Liver (tissue), 9 donors: ENCODE measurements around the gene CRLF1. TPM values are rescaled to one million over a fixed set of nuclear protein-coding genes. Genes with fewer than 3 reads are reported as not detected.

Source experiments
- DNase-seq: peaks from one replicate; pipeline ENCODE4 v3.0.0-alpha.2; 2017; ENCODE audit warnings: low spot score
- H3K27ac ChIP-seq, 2 donors: one replicate each; pipeline ENCODE4 v1.7.0; 2013; ENCODE audit warnings: inconsistent platforms in 2 of 2, low read length in 2 of 2, control low read depth in 1 of 2, low read depth in 1 of 2, mild to moderate bottlenecking in 1 of 2
- H3K27me3 ChIP-seq, 4 donors: one replicate each; pipeline versions ENCODE4 v1.6.1 to v1.7.0; 2013; ENCODE audit warnings: low read length in 3 of 4, inconsistent platforms in 1 of 4, mild to moderate bottlenecking in 1 of 4, moderate library complexity in 1 of 4; ENCODE audit not compliant: control insufficient read depth in 4 of 4, insufficient read depth in 4 of 4
- H3K36me3 ChIP-seq, 4 donors: one replicate each; pipeline versions ENCODE4 v1.6.1 to v1.7.0; 2013; ENCODE audit warnings: low read length in 3 of 4, mild to moderate bottlenecking in 3 of 4, low read depth in 1 of 4, moderate library complexity in 1 of 4; ENCODE audit not compliant: control insufficient read depth in 4 of 4, insufficient read depth in 3 of 4
- H3K4me1 ChIP-seq, 4 donors: one replicate each; pipeline versions ENCODE4 v1.6.1 to v1.7.0; 2013; ENCODE audit warnings: low read length in 3 of 4, mild to moderate bottlenecking in 3 of 4, moderate library complexity in 1 of 4; ENCODE audit not compliant: control insufficient read depth in 4 of 4, insufficient read depth in 4 of 4
- H3K4me3 ChIP-seq, 3 donors: one replicate each; pipeline versions ENCODE4 v1.6.1 to v1.7.0; 2013; ENCODE audit warnings: low read length in 3 of 3, control low read depth in 1 of 3, low read depth in 1 of 3, mild to moderate bottlenecking in 1 of 3
- H3K9ac ChIP-seq, 2 donors: one replicate each; pipeline ENCODE4 v1.7.0; 2013; ENCODE audit warnings: low read length in 2 of 2, mild to moderate bottlenecking in 2 of 2, moderate library complexity in 2 of 2, control low read depth in 1 of 2, low read depth in 1 of 2
- H3K9me3 ChIP-seq, 4 donors: one replicate each; pipeline versions ENCODE4 v1.6.1 to v1.7.0; 2013; ENCODE audit warnings: low read length in 3 of 4; ENCODE audit not compliant: control insufficient read depth in 4 of 4
- ATF3 ChIP-seq: IDR thresholded peaks from 2 replicates; pipeline ENCODE4 v1.6.1; 2016; ENCODE audit warnings: antibody characterized with exemption
- CTCF ChIP-seq: fragments of 150-350 bp; IDR thresholded peaks from 2 replicates; pipeline ENCODE4 v1.5.1; 2017; ENCODE audit warnings: improper control_type of control experiment, low read depth, low read length; ENCODE audit not compliant: missing input control
- EGR1 ChIP-seq, 2 donors: IDR thresholded peaks; 2 replicates each; pipeline ENCODE4 v1.6.1; 2016 to 2018; ENCODE audit warnings: antibody characterized with exemption in 2 of 2, low read depth in 2 of 2
- FOXA1 ChIP-seq: IDR thresholded peaks from 2 replicates; pipeline ENCODE4 v1.6.1; 2016; ENCODE audit warnings: antibody characterized with exemption
- FOXA2 ChIP-seq: IDR thresholded peaks from 2 replicates; pipeline ENCODE4 v1.6.1; 2016; ENCODE audit warnings: antibody characterized with exemption
- GABPA ChIP-seq, 2 donors: IDR thresholded peaks in 1 of 2; conservative IDR thresholded peaks in 1 of 2; 2 replicates each; pipeline ENCODE4 v1.6.1; 2016; ENCODE audit warnings: antibody characterized with exemption in 2 of 2, mild to moderate bottlenecking in 1 of 2, moderate library complexity in 1 of 2
- HNF4A ChIP-seq, 2 donors: conservative IDR thresholded peaks; 2 replicates each; pipeline ENCODE4 v1.6.1; 2016; ENCODE audit warnings: antibody characterized with exemption in 2 of 2, mild to moderate bottlenecking in 2 of 2
- HNF4G ChIP-seq: IDR thresholded peaks from 2 replicates; pipeline ENCODE4 v1.6.1; 2016; ENCODE audit warnings: antibody characterized with exemption
- JUND ChIP-seq, 2 donors: IDR thresholded peaks; 2 replicates each; pipeline ENCODE4 v1.6.1; 2016; ENCODE audit warnings: antibody characterized with exemption in 2 of 2
- MAX ChIP-seq: IDR thresholded peaks from 2 replicates; pipeline ENCODE4 v1.6.1; 2016; ENCODE audit warnings: antibody characterized with exemption
- NR2F2 ChIP-seq: IDR thresholded peaks from 2 replicates; pipeline ENCODE4 v1.6.1; 2016; ENCODE audit warnings: antibody characterized with exemption
- RAD21 ChIP-seq, 2 donors: IDR thresholded peaks; 2 replicates each; pipeline ENCODE4 v1.6.1; 2016; ENCODE audit warnings: antibody characterized with exemption in 2 of 2, mild to moderate bottlenecking in 2 of 2
- REST ChIP-seq: IDR thresholded peaks from 2 replicates; pipeline ENCODE4 v1.6.1; 2016; ENCODE audit warnings: antibody characterized with exemption, mild to moderate bottlenecking
- RXRA ChIP-seq, 2 donors: IDR thresholded peaks; 2 replicates each; pipeline ENCODE4 v1.6.1; 2017 to 2018; ENCODE audit warnings: antibody characterized with exemption in 2 of 2, mild to moderate bottlenecking in 1 of 2
- SP1 ChIP-seq: IDR thresholded peaks from 2 replicates; pipeline ENCODE4 v1.6.1; 2018; ENCODE audit warnings: antibody characterized with exemption, mild to moderate bottlenecking
- TAF1 ChIP-seq: conservative IDR thresholded peaks from 2 replicates; pipeline ENCODE4 v1.6.1; 2016; ENCODE audit warnings: antibody characterized with exemption, mild to moderate bottlenecking
- YY1 ChIP-seq: IDR thresholded peaks from 2 replicates; pipeline ENCODE4 v1.6.1; 2016; ENCODE audit warnings: antibody characterized with exemption, mild to moderate bottlenecking
- ZBTB33 ChIP-seq: IDR thresholded peaks from 2 replicates; pipeline ENCODE4 v1.6.1; 2016; ENCODE audit warnings: antibody characterized with exemption
- WGBS: extraction: QIAGEN DNeasy Blood & Tissue Kit; methylation state at CpG from one replicate; pipeline ENCODE4 v1.1.7; 2013; 5-methylcytosine and 5-hydroxymethylcytosine counted together
- polyA plus RNA-seq, 2 donors: library from polyadenylated mRNA; stranded (reverse) in 1 of 2; unstranded in 1 of 2; fragments of 200-250 nt in 1 of 2; fragments of >200 nt in 1 of 2; fragmentation: Nextera tagmentation in 1 of 2; extraction: Ambion mirVana in 1 of 2; gene quantifications; one replicate each; pipeline versions ENCODE4 v1.2.1 to v1.2.3, GENCODE V29; 2013 to 2015
- total RNA-seq, 2 donors: library from RNA; depleted of rRNA; stranded (reverse); fragments of >200 nt; gene quantifications; one replicate each; pipeline ENCODE4 v1.2.3, GENCODE V29; 2014
- donor health status: healthy.
- donor health status: healthy.
- donor health status: healthy.
- donor health status: healthy.
- donor health status: healthy.

The CRLF1 gene
- total and polyA plus RNA-seq, 4 donors = 0.49 to 1.9 (median 1.6) TPM; not detected in 1

- TF ChIP-seq CTCF (no peak), HNF4G (no peak), FOXA1 (no peak)
- Histone ChIP-seq H3K4me1 (peaks cover 0 to 5% (median 3%) of the 10 kb centered on the region in 4 donors), H3K9ac (no peak overlapping the region), H3K4me3 (no peak overlapping the region), H3K27ac (no peak overlapping the region), H3K36me3 (no peaks in the 10 kb centered on the region), H3K27me3 (peaks cover 0 to 13% (median 3%) of the 10 kb centered on the region in 4 donors), H3K9me3 (no peaks in the 10 kb centered on the region)
- DNase-seq = no peak
Observed at GRCh38 chr19:18617562-18617961, 11.0 kb upstream of the CRLF1 start.

- Histone ChIP-seq H3K36me3 (no peaks in the 10 kb centered on the region), H3K27me3 (peaks cover 0 to 18% (median 6%) of the 10 kb centered on the region in 4 donors), H3K9me3 (no peaks in the 10 kb centered on the region), H3K4me1 (peaks cover 0 to 14% (median 6%) of the 10 kb centered on the region in 4 donors), H3K9ac (no peak overlapping the region), H3K27ac (no peak overlapping the region), H3K4me3 (no peak overlapping the region)
- DNase-seq = no peak
- TF ChIP-seq YY1 (no peak), RAD21 (IDR thresholded peaks at IDR 0.05) (no peak), ZBTB33 (no peak), RXRA (IDR thresholded peaks at IDR 0.05) (no peak), JUND (IDR thresholded peaks at IDR 0.05) (no peak), SP1 (no peak), GABPA (IDR thresholded peaks at IDR 0.05 in 1 of 2, conservative IDR thresholded peaks at IDR 0.05 in 1 of 2) (no peak), EGR1 (IDR thresholded peaks at IDR 0.05; ENCODE audit: low read depth in 2 of 2) (no peak), NR2F2 (no peak), REST (no peak), FOXA2 (no peak), HNF4G (no peak), ATF3 (no peak), HNF4A (conservative IDR thresholded peaks at IDR 0.05) (no peak), CTCF (no peak), TAF1 (no peak), MAX (no peak), FOXA1 (no peak)
- 81% methylated on average over 3 of the region's 3 CpGs for WGBS
Observed at GRCh38 chr19:18616023-18616422, 9.4 kb upstream of the CRLF1 start.
